Measurements from ENCODE around the gene CCNI2.

The CCNI2 gene

GRCh38 chr5:132750471-132751230 lies 3.4 kb downstream of the CCNI2 start:
- DNase-seq (ENCODE audit: low spot score) = no peak

- no peak for DNase-seq (ENCODE audit: low spot score)
Observed at GRCh38 chr5:132751444-132751843, 4.2 kb downstream of the CCNI2 start.

- DNase-seq (ENCODE audit: low spot score) = no peak
Observed at GRCh38 chr5:132751971-132752580, 4.8 kb downstream of the CCNI2 start.

GRCh38 chr5:132752581-132753125 lies 5.4 kb downstream of the CCNI2 start:
- DNase-seq (ENCODE audit: low spot score) = no peak

GRCh38 chr5:132753135-132753987 lies 6.1 kb downstream of the CCNI2 start:
- DNase-seq (ENCODE audit: low spot score) = no peak

DNA sequence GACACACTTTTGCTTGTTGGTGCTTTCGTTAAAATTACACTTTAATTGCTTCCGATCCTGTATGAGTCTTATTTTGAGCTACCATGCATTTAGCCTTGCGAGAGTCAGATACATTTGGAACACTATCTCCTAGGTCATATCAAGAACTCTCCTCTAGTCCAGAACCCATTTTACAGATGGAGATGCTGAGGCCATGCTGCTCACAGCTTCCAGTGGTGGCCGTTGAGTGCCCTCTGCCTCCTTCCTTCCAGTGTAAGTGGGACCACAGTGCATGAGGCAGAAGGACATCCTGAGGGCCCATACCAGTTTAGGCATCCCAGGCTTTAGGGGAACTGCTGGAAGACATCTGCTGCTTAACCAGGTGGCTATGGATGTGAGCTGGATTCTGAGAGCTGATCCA lies 6.9 kb downstream of the CCNI2 start:
- no peak for DNase-seq (ENCODE audit: low spot score)

- DNase-seq (ENCODE audit: low spot score) = no peak
Observed at GRCh38 chr5:132754947-132755346, 7.7 kb downstream of the CCNI2 start.

DNA sequence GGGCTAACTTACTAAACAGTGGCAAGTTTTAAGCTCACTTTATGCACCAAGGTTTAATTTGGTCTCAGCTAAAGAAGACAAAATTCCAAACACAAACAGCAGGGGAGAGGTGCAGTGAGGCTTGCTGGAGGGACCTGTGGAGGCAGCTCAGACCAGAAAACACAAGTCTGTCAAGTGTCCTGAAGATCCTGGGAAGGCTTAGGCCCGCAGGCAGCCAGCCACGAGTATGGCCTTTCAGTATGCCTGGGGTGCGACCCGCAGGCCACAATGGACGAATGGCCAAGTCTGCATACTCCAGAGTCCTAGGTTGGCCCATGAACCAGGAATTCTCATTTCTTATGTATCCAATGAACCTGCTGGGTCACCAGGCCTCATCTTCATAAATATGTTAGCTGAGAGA lies 9.3 kb downstream of the CCNI2 start:
- no peak for DNase-seq (ENCODE audit: low spot score)

- DNase-seq (ENCODE audit: low spot score) = no peak
Observed at GRCh38 chr5:132758451-132758850, 11.2 kb downstream of the CCNI2 start.

DNA sequence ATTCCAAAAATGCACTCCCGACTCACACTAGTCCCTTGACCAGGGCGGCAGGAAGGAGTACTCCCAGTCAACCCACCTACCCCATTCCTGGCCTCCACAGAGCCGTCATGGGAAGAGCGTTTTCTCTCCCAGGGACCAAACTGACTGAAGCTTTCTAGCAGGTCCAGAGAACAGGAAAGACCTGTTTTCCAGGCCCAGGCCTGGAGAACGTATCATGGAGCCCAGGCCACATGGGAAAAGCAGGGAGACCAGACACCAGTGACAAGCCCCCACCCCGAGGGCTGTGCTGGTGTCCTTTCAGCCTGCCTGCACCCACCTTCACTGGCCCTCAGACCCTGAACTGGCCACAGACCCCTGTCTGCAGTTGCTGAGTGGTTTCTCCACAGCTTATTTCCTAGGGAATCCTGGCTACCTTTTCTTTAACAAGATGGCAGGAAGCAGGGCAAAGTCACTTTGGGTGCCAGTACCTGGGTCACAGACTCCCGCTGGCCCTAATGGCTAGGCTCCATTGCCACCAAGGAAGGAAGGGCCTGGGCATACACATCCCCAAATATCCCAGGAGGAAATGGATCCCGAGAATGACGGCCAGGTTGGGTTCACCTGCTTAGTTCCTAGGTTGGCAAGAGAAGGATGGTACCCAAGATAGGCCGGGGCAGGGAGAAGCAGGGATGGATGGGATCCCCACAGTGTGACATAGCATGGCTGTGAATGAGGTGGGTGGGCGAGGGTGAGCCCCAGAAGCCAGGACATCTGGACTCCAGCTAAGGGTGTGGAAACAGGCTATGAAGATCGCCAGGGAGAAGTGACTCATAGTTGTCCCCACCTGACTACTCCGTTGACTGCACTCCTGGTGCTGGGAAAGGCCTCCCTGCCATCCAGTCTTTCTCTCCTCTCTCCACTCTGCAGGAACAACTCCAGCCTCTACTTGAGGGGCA lies 12.2 kb downstream of the CCNI2 start:
- DNase-seq (ENCODE audit: low spot score) = no peak

GRCh38 chr5:132760049-132760420 lies 12.8 kb downstream of the CCNI2 start:
- no peak for DNase-seq (ENCODE audit: low spot score)

DNA sequence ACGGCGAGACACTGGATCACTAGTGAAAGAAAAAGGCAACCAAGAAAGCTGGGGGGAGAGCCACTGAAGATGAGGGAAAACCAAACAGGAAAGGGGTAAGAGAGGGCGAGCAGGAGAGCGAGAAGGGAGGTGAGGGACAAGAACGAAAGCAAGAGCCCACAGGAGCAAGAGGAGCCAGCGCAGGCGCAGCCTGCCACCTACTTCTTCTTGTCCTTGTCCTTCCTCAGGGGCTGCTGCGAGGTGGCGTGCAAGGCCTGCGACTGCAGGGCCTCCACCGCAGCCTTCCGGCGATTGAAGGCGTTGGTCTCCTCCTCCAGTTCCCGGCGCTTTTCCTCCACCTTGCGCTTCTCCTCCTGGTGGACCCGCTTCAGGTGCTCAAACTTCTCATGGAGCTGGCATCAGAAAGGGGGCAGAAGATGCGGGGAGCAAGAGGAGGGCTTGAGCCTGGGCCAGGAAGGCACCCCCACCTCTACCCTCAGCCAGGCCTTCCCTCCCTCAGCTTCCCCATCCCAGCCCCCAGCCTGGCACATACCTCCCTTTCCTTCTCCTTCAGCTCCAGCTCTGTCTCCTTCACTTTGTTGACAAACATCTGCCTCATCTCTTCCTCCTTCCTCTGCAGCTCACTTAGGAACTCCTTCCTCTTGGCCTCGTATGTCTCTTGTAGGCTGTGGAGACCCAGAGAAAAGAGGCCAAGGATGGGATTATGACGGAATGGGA lies 13.5 kb downstream of the CCNI2 start:
- DNase-seq (ENCODE audit: low spot score) = no peak

DNA sequence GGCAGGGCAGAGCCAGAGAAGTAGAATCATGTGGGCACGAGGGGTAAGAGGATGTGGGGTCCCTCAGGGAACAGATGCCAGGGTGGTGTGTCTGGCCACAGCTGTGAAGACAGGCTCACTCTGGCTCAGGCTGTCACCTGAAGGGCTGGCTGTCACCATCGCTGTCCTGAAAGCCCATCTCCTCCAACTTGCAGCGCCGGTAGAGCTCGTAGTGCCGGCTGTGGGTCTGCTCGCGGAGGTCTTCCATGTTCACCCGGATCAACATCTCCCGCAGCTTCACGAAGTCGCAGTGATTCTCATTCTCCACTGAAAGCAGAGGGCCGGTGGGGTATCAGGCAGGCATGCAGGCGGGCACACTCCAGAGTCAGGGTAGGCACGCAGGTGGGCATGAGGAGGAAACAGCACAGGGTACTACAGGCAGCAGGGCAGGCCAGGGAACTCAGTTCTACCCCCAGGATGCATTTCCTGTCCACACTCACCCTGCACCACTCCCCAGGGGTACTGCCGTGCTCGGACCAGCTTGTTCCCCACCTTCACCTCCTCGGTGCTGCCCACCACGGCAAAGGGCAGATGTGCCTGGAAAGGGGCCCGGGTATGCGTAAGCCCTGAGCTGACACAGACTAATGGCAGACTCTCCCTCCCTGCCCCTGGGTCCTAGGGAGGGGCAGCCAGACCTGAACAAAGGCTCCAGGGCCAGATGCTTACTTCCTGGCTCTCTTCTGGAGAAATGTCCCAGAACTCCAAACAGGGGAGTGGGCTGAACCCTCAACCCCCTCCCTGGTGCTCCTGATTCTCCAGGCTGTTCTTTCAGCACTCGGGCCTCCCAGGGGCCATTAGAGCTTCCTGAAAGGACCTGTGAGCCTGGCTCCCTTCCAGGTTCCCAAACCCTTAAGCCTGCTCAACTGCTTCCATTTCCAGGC lies 14.4 kb downstream of the CCNI2 start:
- DNase-seq (ENCODE audit: low spot score) = no peak

- DNase-seq (ENCODE audit: low spot score) = no peak
Observed at GRCh38 chr5:132762246-132763000, 15.2 kb downstream of the CCNI2 start.

- no peak for DNase-seq (ENCODE audit: low spot score)
Observed at GRCh38 chr5:132763181-132764036, 16.2 kb downstream of the CCNI2 start.

GRCh38 chr5:132764051-132764450 lies 16.8 kb downstream of the CCNI2 start:
- no peak for DNase-seq (ENCODE audit: low spot score)

DNA sequence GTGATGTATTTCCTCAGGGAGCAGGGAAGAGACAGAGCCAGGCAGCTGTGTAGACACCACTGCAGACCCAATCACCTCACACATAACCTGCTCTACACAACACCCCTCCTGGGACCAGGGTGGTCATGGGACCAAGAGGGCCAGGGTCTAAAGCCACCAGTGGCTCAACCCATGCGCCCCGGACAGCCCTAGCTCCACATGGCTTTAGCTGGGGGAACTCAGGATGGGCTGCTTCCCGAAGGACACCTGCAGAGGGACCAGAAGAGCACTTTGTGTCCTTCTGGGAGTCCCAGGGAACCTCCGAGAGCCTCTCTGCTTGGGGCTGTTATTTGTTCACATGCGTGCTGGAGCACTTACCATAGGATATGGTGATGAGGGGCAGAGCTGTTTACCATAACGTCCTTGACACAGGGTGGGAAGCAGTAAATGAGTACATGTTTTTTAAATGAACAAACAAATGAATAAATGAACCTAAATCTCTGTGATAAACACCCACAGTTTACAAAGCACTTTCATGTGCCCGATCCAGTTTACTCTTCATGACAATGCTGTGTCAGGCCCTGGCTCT lies 17.5 kb downstream of the CCNI2 start:
- no peak for DNase-seq (ENCODE audit: low spot score)
